NCI-H1436 (cell line): ENCODE measurements around the gene GPR176.
"Not testable (repeated sequence)": the region's sequence is repeated elsewhere in the genome, so short reads cannot be mapped to it uniquely, and the experiment has no call there.

Source experiments
- DNase-seq: peaks from one replicate; lab custom pipeline; 2025; lab: John Stamatoyannopoulos, UW

Gene GPR176

GRCh38 chr15:39936187-39936586, 16.1 kb upstream of the GPR176 start:
- DNase-seq, result no peak

GRCh38 chr15:39935241-39935640, 15.2 kb upstream of the GPR176 start:
- no peak for DNase-seq

- DNase-seq, result no peak
Measured at GRCh38 chr15:39934397-39935071, 14.5 kb upstream of the GPR176 start.

GRCh38 chr15:39931615-39932014, 11.5 kb upstream of the GPR176 start:
- DNase-seq, result no peak

GRCh38 chr15:39926526-39926925, 6.5 kb upstream of the GPR176 start:
- no peak for DNase-seq

GRCh38 chr15:39925112-39925842, 5.2 kb upstream of the GPR176 start:
- no peak for DNase-seq

- DNase-seq, result no peak
Measured at GRCh38 chr15:39924437-39924836, 4.4 kb upstream of the GPR176 start.

- DNase-seq, result no peak
Measured at GRCh38 chr15:39922462-39923092, 2.5 kb upstream of the GPR176 start.

GRCh38 chr15:39921274-39921638, 1.2 kb upstream of the GPR176 start:
- no peak for DNase-seq

- peak; percentile 62 for DNase-seq
Measured at GRCh38 chr15:39920510-39921273, 626 bp upstream of the GPR176 start.

- no peak for DNase-seq
Measured at GRCh38 chr15:39919411-39919747, 687 bp downstream of the GPR176 start.

GRCh38 chr15:39918688-39919385, 1.2 kb downstream of the GPR176 start:
- no peak for DNase-seq

GRCh38 chr15:39914977-39915376, 5.1 kb downstream of the GPR176 start:
- DNase-seq, result no peak

GRCh38 chr15:39909007-39909406, 11.1 kb downstream of the GPR176 start:
- no peak for DNase-seq

- no peak for DNase-seq
Measured at GRCh38 chr15:39908186-39908585, 11.9 kb downstream of the GPR176 start.

GRCh38 chr15:39907216-39907615, 12.8 kb downstream of the GPR176 start:
- no peak for DNase-seq

GRCh38 chr15:39904115-39904514, 16.0 kb downstream of the GPR176 start:
- DNase-seq, result no peak

GRCh38 chr15:39898317-39898716, 21.7 kb downstream of the GPR176 start:
- no peak for DNase-seq

- DNase-seq, result no peak
Measured at GRCh38 chr15:39896846-39897245, 23.2 kb downstream of the GPR176 start.

- no peak for DNase-seq
Measured at GRCh38 chr15:39896101-39896500, 24.0 kb downstream of the GPR176 start.

- DNase-seq, result not testable (repeated sequence)
Measured at GRCh38 chr15:39893051-39893450, 27.0 kb downstream of the GPR176 start.

GRCh38 chr15:39892418-39892817, 27.6 kb downstream of the GPR176 start:
- DNase-seq, result no peak
